ENCODE data around the gene UNC13C. TPM values are rescaled to one million over a fixed set of nuclear protein-coding genes. Genes with fewer than 3 reads are reported as not detected.

UNC13C gene
- total RNA-seq, 4 donors from 2014 or later, result under 0.01 to 0.30 (median 0.21) TPM; not detected in 1

GRCh38 chr15:54364961-54365360 is 386.7 kb downstream of the UNC13C start:
- WGBS, 2 donors, result 53 to 81% methylated on average over 3 of the region's 3 CpGs
- Histone ChIP-seq H3K36me3 (no peaks in the 10 kb centered on the region), H3K27ac (no peak overlapping the region)

GRCh38 chr15:54373332-54373731 is 395.1 kb downstream of the UNC13C start:
- WGBS, 2 donors, result 86 to 88% methylated on average over 2 of the region's 2 CpGs
- H3K27ac ChIP-seq, result no peak overlapping the region
- H3K36me3 ChIP-seq, result no peaks in the 10 kb centered on the region
- H3K4me3 ChIP-seq, result no peak overlapping the region
- H3K27me3 ChIP-seq, result no peaks in the 10 kb centered on the region
- no peaks in the 10 kb centered on the region for H3K4me1 ChIP-seq
- no peak for DNase-seq (ENCODE audit: low spot score in 2 of 2)
- peaks cover 0 to 19% (median 0%) of the 10 kb centered on the region in 4 donors for H3K9me3 ChIP-seq
- TF ChIP-seq POLR2A (IDR thresholded peaks at IDR 0.05), result no peak
- no peak for TF ChIP-seq EP300 (IDR thresholded peaks at IDR 0.05)
- TF ChIP-seq, protein P1, sequence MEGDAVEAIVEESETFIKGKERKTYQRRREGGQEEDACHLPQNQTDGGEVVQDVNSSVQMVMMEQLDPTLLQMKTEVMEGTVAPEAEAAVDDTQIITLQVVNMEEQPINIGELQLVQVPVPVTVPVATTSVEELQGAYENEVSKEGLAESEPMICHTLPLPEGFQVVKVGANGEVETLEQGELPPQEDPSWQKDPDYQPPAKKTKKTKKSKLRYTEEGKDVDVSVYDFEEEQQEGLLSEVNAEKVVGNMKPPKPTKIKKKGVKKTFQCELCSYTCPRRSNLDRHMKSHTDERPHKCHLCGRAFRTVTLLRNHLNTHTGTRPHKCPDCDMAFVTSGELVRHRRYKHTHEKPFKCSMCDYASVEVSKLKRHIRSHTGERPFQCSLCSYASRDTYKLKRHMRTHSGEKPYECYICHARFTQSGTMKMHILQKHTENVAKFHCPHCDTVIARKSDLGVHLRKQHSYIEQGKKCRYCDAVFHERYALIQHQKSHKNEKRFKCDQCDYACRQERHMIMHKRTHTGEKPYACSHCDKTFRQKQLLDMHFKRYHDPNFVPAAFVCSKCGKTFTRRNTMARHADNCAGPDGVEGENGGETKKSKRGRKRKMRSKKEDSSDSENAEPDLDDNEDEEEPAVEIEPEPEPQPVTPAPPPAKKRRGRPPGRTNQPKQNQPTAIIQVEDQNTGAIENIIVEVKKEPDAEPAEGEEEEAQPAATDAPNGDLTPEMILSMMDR (IDR thresholded peaks at IDR 0.05), result no peak

More at GRCh38 chr15:54364961-54365360, 386.7 kb downstream of the UNC13C start:
- Histone ChIP-seq H3K4me1 (no peaks in the 10 kb centered on the region), H3K27me3 (no peaks in the 10 kb centered on the region), H3K4me3 (no peak overlapping the region), H3K9me3 (peaks cover 0 to 22% (median 4%) of the 10 kb centered on the region in 4 donors)
- TF ChIP-seq, protein P1 (IDR thresholded peaks at IDR 0.05), result no peak
- TF ChIP-seq EP300 (IDR thresholded peaks at IDR 0.05), result no peak
- no peak for TF ChIP-seq POLR2A (IDR thresholded peaks at IDR 0.05)
- DNase-seq (ENCODE audit: low spot score in 2 of 2), result no peak

GRCh38 chr15:54374184-54374952 is 396.1 kb downstream of the UNC13C start:
- no peaks in the 10 kb centered on the region for H3K36me3 ChIP-seq
- no peaks in the 10 kb centered on the region for H3K27me3 ChIP-seq
- H3K4me3 ChIP-seq, result no peak overlapping the region
- WGBS, 2 donors, result 85 to 93% methylated on average over 5 of the region's 5 CpGs
- no peak overlapping the region for H3K27ac ChIP-seq
- TF ChIP-seq, protein P1 (IDR thresholded peaks at IDR 0.05), result no peak
- no peak for TF ChIP-seq EP300 (IDR thresholded peaks at IDR 0.05)
- TF ChIP-seq POLR2A (IDR thresholded peaks at IDR 0.05), result no peak
- peaks cover 0 to 19% (median 0%) of the 10 kb centered on the region in 4 donors for H3K9me3 ChIP-seq
- no peak for DNase-seq (ENCODE audit: low spot score in 2 of 2)
- no peaks in the 10 kb centered on the region for H3K4me1 ChIP-seq

DNA sequence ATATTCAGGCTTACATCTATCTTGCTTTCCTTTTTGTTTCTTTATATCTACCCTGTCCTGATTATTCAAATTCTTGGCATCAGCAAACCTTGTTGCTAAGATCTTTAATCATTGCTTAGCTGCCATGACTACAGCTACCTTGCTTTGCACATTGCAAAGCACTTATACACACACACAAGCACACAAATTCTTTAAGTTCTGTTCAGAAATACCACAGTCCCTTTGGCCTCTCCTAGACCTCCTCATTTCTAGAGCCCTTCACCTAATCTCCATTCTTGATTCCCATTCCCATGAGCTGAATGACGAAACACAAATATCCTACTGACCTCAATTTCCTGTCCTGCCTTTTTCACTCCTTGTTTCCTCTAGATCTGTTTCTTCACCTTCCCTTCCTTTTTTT is 409.6 kb downstream of the UNC13C start:
- no peak overlapping the region for H3K4me3 ChIP-seq
- no peak for DNase-seq (ENCODE audit: low spot score in 2 of 2)

GRCh38 chr15:54388746-54389145 is 410.5 kb downstream of the UNC13C start:
- no peak for DNase-seq (ENCODE audit: low spot score in 2 of 2)
- Histone ChIP-seq H3K9me3 (no peaks in the 10 kb centered on the region), H3K4me3 (no peak overlapping the region), H3K27ac (no peak overlapping the region), H3K4me1 (no peaks in the 10 kb centered on the region), H3K27me3 (no peaks in the 10 kb centered on the region), H3K36me3 (no peaks in the 10 kb centered on the region)
- TF ChIP-seq EP300 (IDR thresholded peaks at IDR 0.05), result no peak
- TF ChIP-seq, protein P1 (IDR thresholded peaks at IDR 0.05), result no peak
- TF ChIP-seq POLR2A (IDR thresholded peaks at IDR 0.05), result no peak
- 92 to 97% methylated on average over 1 of the region's 1 CpG for WGBS, 2 donors

More for the DNA sequence above, 409.6 kb downstream of the UNC13C start:
- Histone ChIP-seq H3K27me3 (no peaks in the 10 kb centered on the region), H3K9me3 (no peaks in the 10 kb centered on the region), H3K27ac (no peak overlapping the region), H3K4me1 (no peaks in the 10 kb centered on the region), H3K36me3 (no peaks in the 10 kb centered on the region)
- 62 to 88% methylated on average over 1 of the region's 1 CpG for WGBS, 2 donors
- TF ChIP-seq POLR2A (IDR thresholded peaks at IDR 0.05) (no peak), EP300 (IDR thresholded peaks at IDR 0.05) (no peak)
- TF ChIP-seq, protein P1 (IDR thresholded peaks at IDR 0.05), result no peak

All from tibial nerve (tissue), 4 donors.